Body of pancreas (tissue), 4 donors: ENCODE measurements around the gene FIGN. TPM values are rescaled to one million over a fixed set of nuclear protein-coding genes. Genes with fewer than 3 reads are reported as not detected.

Source experiments
- ATAC-seq: fragments of 150-250 bp; one replicate; pipeline ENCODE4 v1.9.1; 2016
- DNase-seq, 4 donors: peaks; one replicate each; pipeline ENCODE4 v3.0.0-alpha.2; 2019
- H3K27ac ChIP-seq, 4 donors: fragments of 200-600 bp; sonication (generic); 1 replicate in 3 of 4; 2 replicates in 1 of 4; pipeline versions ENCODE4 v1.5.1 to v1.6.1; 2016 to 2019; ENCODE audit warnings: mild to moderate bottlenecking in 1 of 4, mixed read lengths in 1 of 4, moderate library complexity in 1 of 4
- H3K27me3 ChIP-seq, 2 donors: fragments of 200-600 bp; sonication (generic); one replicate each; pipeline ENCODE4 v1.6.0; 2016; ENCODE audit warnings: mild to moderate bottlenecking in 1 of 2
- H3K36me3 ChIP-seq, 2 donors: fragments of 200-600 bp; sonication (generic); replicated peaks in 1 of 2; 2 replicates each; pipeline ENCODE4 v1.5.1; 2016; ENCODE audit warnings: low read depth in 2 of 2; ENCODE audit not compliant: insufficient read depth in 1 of 2
- H3K4me1 ChIP-seq: fragments of 200-600 bp; sonication (generic); one replicate; pipeline ENCODE4 v1.6.0; 2016
- H3K4me3 ChIP-seq, 2 donors: fragments of 200-600 bp; sonication (generic); 1 replicate in 1 of 2; 2 replicates in 1 of 2; pipeline ENCODE4 v1.5.1; 2016 to 2019
- H3K9me3 ChIP-seq, 3 donors: fragments of 200-600 bp; sonication (generic); 1 replicate in 2 of 3; 2 replicates in 1 of 3; pipeline ENCODE4 v1.5.1; 2016
- POLR2A ChIP-seq, 3 donors: fragments of 450-650 bp; IDR thresholded peaks; one replicate each; pipeline ENCODE4 v1.6.1; 2016; ENCODE audit warnings: antibody characterized with exemption in 3 of 3, mild to moderate bottlenecking in 2 of 3
- WGBS, 2 donors: methylation state at CpG; one replicate each; pipeline ENCODE4 v1.1.5; 2017; 5-methylcytosine and 5-hydroxymethylcytosine counted together
- intact Hi-C: fragments of 100-400 bp; cut with DNase I; formaldehyde crosslinking; loops from one replicate; pipeline ENCODE4 v1.15.1; 2023
- total RNA-seq, 2 donors: library from RNA; depleted of rRNA; stranded (reverse); fragments of >200 nt; gene quantifications; one replicate each; pipeline ENCODE4 v1.1.0, GENCODE V29; 2016
- TF ChIP-seq, protein P1 (sequence below), 7 experiments: fragments of 450-650 bp in 4 of 7; fragments of 200-600 bp in 3 of 7; sonication (generic) in 3 of 7; IDR thresholded peaks; one replicate each; pipeline ENCODE4 v1.5.1; 2016 to 2019; ENCODE audit warnings: antibody characterized with exemption in 7 of 7

Gene FIGN
- total RNA-seq, 2 donors from 2014 or later = 3.4 to 4.0 TPM

DNA sequence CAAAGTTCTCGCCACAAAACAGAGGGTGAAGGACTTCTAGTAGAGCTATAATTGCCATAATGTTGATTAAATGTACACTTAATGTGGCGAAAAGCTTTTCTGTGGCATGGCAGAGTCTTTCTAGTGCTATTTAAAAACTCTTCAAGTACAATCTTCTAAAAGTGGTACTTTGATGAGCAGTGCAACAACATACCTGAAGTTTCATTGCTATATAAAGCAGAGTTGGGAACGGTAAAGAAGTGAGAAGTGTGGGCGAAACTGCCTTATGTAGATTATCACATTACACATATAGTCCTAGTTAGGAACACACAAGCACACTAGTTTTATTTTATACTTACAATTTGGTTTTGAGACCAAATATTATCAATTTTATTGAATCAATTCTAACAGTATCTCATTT lies 49.5 kb downstream of the FIGN start:
- Histone ChIP-seq H3K9me3 (no peaks in the 10 kb centered on the region), H3K4me1 (peaks cover 4% of the 10 kb centered on the region), H3K27ac (no peak overlapping the region), H3K27me3 (no peaks in the 10 kb centered on the region), H3K4me3 (no peak overlapping the region), H3K36me3 (no peaks in the 10 kb centered on the region)
- no peak for ATAC-seq
- intact Hi-C loops = no loop called here
- WGBS, 2 donors = 72 to 74% methylated on average over 4 of the region's 4 CpGs
- no peak for DNase-seq
- TF ChIP-seq POLR2A (IDR thresholded peaks at IDR 0.05) = no peak
- TF ChIP-seq, protein P1, sequence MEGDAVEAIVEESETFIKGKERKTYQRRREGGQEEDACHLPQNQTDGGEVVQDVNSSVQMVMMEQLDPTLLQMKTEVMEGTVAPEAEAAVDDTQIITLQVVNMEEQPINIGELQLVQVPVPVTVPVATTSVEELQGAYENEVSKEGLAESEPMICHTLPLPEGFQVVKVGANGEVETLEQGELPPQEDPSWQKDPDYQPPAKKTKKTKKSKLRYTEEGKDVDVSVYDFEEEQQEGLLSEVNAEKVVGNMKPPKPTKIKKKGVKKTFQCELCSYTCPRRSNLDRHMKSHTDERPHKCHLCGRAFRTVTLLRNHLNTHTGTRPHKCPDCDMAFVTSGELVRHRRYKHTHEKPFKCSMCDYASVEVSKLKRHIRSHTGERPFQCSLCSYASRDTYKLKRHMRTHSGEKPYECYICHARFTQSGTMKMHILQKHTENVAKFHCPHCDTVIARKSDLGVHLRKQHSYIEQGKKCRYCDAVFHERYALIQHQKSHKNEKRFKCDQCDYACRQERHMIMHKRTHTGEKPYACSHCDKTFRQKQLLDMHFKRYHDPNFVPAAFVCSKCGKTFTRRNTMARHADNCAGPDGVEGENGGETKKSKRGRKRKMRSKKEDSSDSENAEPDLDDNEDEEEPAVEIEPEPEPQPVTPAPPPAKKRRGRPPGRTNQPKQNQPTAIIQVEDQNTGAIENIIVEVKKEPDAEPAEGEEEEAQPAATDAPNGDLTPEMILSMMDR (IDR thresholded peaks at IDR 0.05) = no peak

DNA sequence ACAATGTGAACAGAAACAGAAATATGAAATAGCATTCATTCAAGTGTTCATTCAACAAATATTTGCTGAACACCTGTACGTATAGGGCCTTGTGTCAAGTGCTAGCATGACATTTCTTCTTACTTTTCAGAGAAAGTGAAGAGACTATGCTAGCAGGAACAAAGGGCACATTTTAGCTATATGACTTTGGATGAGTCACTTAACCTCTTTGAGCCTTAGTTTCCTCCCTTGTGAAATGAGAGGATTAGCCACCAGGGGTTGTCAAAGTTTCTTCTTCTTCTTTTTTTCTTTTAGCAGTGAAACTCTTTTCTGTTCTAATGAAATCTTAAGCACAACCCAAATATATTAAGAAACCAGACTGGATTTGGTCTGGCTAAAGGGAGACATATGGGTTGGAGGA lies 53.1 kb downstream of the FIGN start:
- no peaks in the 10 kb centered on the region for H3K36me3 ChIP-seq
- H3K27ac ChIP-seq = no peak overlapping the region
- no peak for ATAC-seq
- intact Hi-C loops = no loop called here
- no peak for TF ChIP-seq POLR2A (IDR thresholded peaks at IDR 0.05)
- TF ChIP-seq, protein P1 (IDR thresholded peaks at IDR 0.05) = no peak
- no peaks in the 10 kb centered on the region for H3K27me3 ChIP-seq
- peaks cover 4% of the 10 kb centered on the region for H3K4me1 ChIP-seq
- no peak for DNase-seq
- no peaks in the 10 kb centered on the region for H3K9me3 ChIP-seq
- 49 to 55% methylated on average over 1 of the region's 1 CpG for WGBS, 2 donors
- no peak overlapping the region for H3K4me3 ChIP-seq

DNA sequence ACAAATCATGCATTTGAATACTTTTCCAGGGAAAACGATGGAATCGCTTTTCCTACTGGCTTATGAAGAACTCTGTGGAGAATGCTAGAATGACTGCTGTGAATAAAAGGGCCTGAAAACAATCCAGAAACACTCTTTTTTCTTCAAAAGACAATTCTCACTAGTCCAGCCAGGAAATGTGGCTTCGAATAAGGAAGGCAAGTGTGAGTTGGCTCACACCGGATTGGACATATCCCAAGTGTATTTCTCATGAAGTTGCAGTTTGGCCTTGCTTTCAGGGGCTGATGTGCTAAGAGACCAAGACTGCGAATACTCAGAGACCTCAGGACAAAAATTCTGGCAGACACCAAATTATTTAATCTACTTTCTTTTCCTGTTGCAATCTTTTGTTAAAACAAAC lies 54.1 kb downstream of the FIGN start:
- DNase-seq (peak in 3 of 4 donors; percentile 13 to 29 (median 15)), ATAC-seq (no peak)
- TF ChIP-seq, protein P1 (IDR thresholded peaks at IDR 0.05) = no peak
- no peak for TF ChIP-seq POLR2A (IDR thresholded peaks at IDR 0.05)
- intact Hi-C loops = no loop called here
- 80 to 81% methylated on average over 5 of the region's 5 CpGs for WGBS, 2 donors
- peaks cover 4% of the 10 kb centered on the region for H3K4me1 ChIP-seq
- no peak overlapping the region for H3K4me3 ChIP-seq
- no peaks in the 10 kb centered on the region for H3K9me3 ChIP-seq
- no peaks in the 10 kb centered on the region for H3K27me3 ChIP-seq
- no peak overlapping the region for H3K27ac ChIP-seq
- H3K36me3 ChIP-seq = no peaks in the 10 kb centered on the region

DNA sequence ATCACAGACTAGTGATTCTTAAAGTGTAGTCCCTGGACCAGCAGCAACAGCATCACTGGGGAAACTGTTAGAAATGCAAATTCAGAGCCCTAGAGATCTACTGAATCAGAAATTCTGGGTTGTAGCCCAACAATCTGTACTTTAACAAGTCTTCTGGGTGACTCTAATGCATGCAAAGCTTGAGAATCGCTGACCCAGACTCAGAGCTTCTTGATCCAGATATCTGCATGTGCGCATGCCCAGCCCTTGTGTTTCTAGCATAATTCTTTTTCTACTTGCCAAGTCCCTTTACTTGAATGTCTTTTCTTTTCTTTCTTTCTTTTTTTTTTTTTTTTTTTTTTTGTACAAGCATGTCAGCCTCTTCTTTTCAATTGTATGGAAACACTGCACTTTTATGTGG lies 60.4 kb downstream of the FIGN start:
- Histone ChIP-seq H3K36me3 (no peaks in the 10 kb centered on the region), H3K27ac (no peak overlapping the region), H3K27me3 (no peaks in the 10 kb centered on the region), H3K4me1 (no peaks in the 10 kb centered on the region), H3K9me3 (no peaks in the 10 kb centered on the region), H3K4me3 (no peak overlapping the region)
- no peak for TF ChIP-seq POLR2A (IDR thresholded peaks at IDR 0.05)
- TF ChIP-seq, protein P1 (IDR thresholded peaks at IDR 0.05) = no peak
- no peak for DNase-seq
- no peak for ATAC-seq
- 91 to 92% methylated on average over 2 of the region's 2 CpGs for WGBS, 2 donors
- intact Hi-C loops = no loop called here

DNA sequence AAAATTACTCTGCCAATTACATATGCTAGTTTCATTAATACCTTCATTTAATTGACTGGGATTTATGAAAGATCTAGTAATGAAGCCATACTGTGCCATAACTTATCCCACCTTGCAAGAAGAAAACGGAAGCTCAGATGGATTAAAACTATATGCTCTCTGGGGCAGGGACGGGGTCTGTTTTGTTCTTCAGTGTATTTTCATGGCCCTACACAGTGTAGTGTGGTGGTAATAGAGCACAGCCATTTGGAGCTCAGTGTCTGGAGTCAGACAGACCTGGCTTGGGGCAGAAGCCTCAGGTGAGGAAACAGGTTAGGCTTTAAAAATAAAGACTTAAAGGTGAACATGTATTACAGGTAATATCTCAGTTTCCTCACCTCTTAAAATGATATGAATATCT lies 62.3 kb downstream of the FIGN start:
- TF ChIP-seq, protein P1 (IDR thresholded peaks at IDR 0.05) = no peak
- no peak for TF ChIP-seq POLR2A (IDR thresholded peaks at IDR 0.05)
- 86 to 92% methylated on average over 2 of the region's 2 CpGs for WGBS, 2 donors
- DNase-seq (no peak), ATAC-seq (no peak)
- Histone ChIP-seq H3K36me3 (no peaks in the 10 kb centered on the region), H3K9me3 (no peaks in the 10 kb centered on the region), H3K27ac (no peak overlapping the region), H3K27me3 (no peaks in the 10 kb centered on the region), H3K4me3 (no peak overlapping the region), H3K4me1 (no peaks in the 10 kb centered on the region)
- intact Hi-C loops = no loop called here
